HG03460 (cell line): ENCODE results near the gene C3orf70.
"Not testable (repeated sequence)": the region's sequence is repeated elsewhere in the genome, so short reads cannot be mapped to it uniquely, and the experiment has no call there.

Source experiments
- ATAC-seq: cut with Tn5 transposase; IDR thresholded peaks from one replicate; pipeline ENCODE4 v1.9.1; 2021; ENCODE audit not compliant: unreplicated experiment

C3orf70 gene

GRCh38 chr3:185151101-185151963 lies 1.5 kb downstream of the C3orf70 start:
- no peak for ATAC-seq

- no peak for ATAC-seq
These were observed 2.3 kb downstream of the C3orf70 start for GRCh38 chr3:185150561-185150960.

GRCh38 chr3:185149591-185149990 lies 3.3 kb downstream of the C3orf70 start:
- no peak for ATAC-seq

GRCh38 chr3:185145511-185145910 lies 7.3 kb downstream of the C3orf70 start:
- ATAC-seq = no peak

GRCh38 chr3:185144784-185145183 lies 8.1 kb downstream of the C3orf70 start:
- ATAC-seq = no peak

- ATAC-seq = no peak
These were observed 15.0 kb downstream of the C3orf70 start for GRCh38 chr3:185137821-185138220.

GRCh38 chr3:185134509-185134908 lies 18.4 kb downstream of the C3orf70 start:
- no peak for ATAC-seq

- no peak for ATAC-seq
These were observed 21.1 kb downstream of the C3orf70 start for GRCh38 chr3:185131602-185132256.

GRCh38 chr3:185129083-185129482 lies 23.8 kb downstream of the C3orf70 start:
- ATAC-seq = no peak

- no peak for ATAC-seq
These were observed 26.7 kb downstream of the C3orf70 start for GRCh38 chr3:185126201-185126600.

GRCh38 chr3:185120126-185120525 lies 32.7 kb downstream of the C3orf70 start:
- ATAC-seq = no peak

- no peak for ATAC-seq
These were observed 37.5 kb downstream of the C3orf70 start for GRCh38 chr3:185115371-185115770.

GRCh38 chr3:185114756-185115155 lies 38.1 kb downstream of the C3orf70 start:
- ATAC-seq = no peak

- no peak for ATAC-seq
These were observed 40.7 kb downstream of the C3orf70 start for GRCh38 chr3:185112186-185112585.

GRCh38 chr3:185109012-185109411 lies 43.8 kb downstream of the C3orf70 start:
- not testable (repeated sequence) for ATAC-seq

- ATAC-seq = not testable (repeated sequence)
These were observed 46.5 kb downstream of the C3orf70 start for GRCh38 chr3:185106256-185106890.

- ATAC-seq = no peak
These were observed 49.3 kb downstream of the C3orf70 start for GRCh38 chr3:185103359-185104127.

- no peak for ATAC-seq
These were observed 58.2 kb downstream of the C3orf70 start for GRCh38 chr3:185094697-185095096.

- no peak for ATAC-seq
These were observed 59.7 kb downstream of the C3orf70 start for GRCh38 chr3:185093116-185093515.

GRCh38 chr3:185090811-185091210 lies 62.0 kb downstream of the C3orf70 start:
- ATAC-seq = no peak

- no peak for ATAC-seq
These were observed 63.1 kb downstream of the C3orf70 start for GRCh38 chr3:185089751-185090150.
